NCI-H510A (cell line): ENCODE measurements around the gene BRSK1.

Source experiments
- DNase-seq: peaks from one replicate; lab custom pipeline; 2025; lab: John Stamatoyannopoulos, UW

BRSK1 gene

DNA sequence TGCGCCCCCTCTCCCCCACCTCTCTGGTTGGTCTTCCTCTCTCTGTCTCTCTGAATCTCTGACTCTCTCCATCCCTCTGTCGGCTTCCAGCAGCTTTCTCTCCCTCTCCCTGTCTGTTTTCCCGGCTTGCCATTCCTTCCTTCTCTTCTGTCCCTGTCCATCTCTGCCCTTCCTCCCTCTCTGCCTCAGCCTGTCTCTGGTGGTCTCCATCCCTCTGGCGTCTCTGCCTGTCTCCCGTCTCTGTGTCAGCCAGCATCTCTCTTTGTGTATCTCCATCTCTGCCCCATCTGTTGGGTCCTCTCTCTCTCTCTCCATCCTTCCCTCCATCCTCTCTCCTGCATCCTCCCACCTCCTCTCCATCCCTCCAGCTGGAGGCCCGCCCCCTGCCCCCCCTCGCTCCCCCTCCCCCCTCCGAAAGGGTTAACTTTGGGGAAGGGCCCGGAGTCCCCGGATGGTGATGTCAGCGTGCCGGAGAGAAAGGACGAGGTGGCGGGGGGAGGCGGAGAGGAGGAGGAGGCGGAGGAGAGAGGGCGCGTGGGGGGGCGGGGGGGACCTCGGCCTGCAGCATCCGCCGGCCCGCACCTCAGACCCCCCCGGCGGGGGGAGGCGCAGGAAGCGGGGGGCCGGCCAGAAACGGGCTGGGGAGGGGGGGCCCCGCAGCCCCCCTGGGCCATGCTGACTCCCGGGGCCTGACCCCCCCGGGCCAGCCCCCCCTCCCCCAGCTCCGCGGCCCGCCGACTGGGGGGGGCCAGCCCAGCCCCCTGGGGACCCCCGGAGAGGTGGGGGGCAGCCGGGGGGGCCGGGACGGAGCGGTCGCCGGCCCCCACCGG lies at the start of gene BRSK1:
TSS of gene BRSK1 (plus strand) at position 450 of the 830 bp plus-strand sequence. CDS start 446 bp downstream, outside the sequence.
- peak; percentile 83 for DNase-seq

DNA sequence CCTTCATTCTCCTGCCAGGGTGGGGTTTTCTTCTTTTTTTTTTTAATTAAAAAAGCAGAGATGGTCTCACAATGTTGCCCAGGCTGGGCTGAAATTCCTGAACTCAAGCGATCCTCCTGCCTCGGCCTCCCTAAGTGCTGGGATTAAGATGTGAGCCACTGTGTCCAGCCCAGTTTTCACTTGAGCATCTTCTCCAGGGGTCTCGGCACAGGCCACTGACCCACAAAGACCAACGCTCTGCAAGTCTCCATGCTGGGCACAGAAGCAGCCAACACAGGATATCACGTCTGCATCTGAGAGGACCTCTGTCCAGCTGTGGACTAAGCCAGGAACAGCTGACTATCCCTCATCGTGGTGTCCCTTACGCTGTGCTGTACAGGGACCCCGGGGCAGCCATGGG lies 45.8 kb upstream of the BRSK1 start:
- no peak for DNase-seq

DNA sequence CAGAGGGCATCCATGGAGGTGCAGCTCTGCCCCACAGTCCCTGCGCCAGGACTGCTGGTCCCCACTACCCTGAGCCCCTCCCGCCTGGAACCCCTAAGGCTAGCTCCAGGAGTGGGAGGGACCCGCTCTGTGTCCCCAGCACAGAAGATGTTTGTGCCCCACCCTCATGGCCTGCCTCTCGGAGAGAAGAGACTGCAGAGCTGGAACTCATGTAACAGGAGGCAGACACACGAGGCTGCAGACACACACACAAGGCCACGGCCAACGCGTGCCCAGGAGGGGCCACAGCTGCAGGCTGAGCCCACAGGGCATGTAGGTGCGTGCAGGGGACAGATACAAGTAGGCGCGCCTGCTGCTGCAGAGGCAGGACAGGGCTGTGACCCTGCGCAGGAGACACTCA lies 44.8 kb upstream of the BRSK1 start:
- no peak for DNase-seq

DNA sequence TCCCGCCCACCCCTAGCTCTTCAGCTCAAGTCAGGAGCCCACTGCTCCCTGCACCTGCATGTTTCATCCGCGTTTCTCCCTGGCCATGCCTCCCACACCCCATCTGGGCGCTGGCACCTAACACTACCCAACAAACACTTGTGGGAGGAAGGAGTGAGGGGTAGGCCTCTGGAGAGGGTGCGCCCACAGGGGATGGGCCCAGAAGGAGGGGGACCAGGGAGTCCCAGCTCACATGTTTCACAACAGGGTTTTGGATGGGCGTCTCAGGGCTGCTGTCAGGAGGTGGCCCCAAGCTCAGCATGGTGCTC lies 43.1 kb upstream of the BRSK1 start:
- DNase-seq, result no peak

DNA sequence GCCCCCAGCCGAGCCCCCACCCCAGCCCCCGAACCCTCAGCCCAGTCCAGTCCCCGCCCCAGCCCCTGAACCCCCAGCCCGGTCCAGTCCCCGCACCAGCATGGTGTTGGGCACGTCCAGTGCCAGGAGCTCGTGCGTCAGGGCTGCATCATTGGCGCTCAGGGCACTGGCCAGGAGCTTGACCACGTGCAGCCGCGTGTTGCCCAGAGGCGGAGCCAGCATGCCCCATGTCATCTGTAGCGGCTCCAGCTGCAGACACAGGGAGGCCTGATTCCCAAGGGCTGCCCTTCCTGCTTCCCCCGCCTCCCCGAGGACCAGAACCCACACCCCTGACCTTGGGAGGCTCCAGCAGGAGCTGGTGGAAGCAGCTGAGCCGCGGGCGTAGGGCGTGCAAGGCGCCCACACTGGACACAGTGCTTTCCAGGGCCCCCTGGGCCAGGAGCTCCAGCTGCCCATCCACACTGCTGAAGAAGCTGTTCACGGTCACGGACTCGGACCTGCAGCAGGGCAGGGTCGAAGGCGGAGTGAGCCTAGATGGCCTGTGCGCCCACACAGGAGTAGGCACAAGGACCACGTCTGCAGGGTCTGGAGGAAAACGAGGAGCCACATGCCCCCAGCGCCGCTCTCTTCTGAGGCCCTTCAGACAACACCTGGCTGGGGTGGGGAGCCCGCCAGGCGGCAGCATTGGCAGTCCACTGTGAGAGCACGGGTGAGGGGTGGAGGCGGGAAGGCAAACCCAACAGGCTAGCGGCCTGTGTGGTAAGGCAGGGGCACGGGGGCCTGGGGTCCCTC lies 42.5 kb upstream of the BRSK1 start:
- DNase-seq, result no peak

DNA sequence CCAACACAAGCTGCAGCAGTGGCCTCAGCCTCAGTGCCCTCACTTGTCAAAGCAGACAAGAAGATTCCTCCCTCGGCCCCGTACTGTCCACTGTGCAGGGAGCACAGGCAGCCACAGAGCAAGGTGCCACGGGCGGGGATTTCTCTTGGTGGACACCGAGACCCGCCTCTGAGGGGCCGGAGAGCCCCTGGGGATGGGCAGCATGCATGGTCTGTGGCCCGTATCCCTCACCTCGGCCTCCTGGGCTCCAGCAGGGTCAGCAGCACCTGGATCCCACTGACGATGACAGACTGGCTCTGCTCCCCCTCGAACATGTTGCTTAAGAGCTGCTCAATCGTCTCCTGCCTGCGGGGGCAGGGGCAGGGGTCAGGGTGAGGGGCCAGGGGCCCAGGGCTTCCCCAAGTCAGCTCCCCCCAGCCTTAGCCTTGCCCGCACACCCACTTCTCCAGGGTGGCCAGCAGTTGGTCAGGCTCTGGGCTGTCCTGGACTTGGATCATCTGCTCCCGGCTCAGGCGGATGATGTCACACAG lies 41.8 kb upstream of the BRSK1 start:
- DNase-seq, result no peak

DNA sequence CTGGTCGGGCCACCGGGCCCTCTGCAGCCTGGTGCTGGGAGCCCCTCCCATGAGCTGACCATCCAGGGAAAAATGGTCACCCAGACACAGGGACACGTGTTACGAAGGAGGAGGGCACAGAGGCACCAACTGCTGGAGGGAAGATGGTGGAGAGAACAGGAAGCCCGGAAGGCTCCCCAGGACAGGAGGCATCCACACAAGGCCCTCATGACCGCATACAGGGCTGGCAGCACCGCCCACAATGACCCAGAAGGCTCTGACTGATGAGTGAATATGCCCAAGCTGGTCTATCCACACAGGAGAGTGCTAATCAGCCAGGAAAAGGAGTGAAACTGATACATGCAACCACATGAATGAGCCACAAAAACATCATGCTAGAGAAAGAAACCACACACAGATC lies 41.3 kb upstream of the BRSK1 start:
- no peak for DNase-seq

DNA sequence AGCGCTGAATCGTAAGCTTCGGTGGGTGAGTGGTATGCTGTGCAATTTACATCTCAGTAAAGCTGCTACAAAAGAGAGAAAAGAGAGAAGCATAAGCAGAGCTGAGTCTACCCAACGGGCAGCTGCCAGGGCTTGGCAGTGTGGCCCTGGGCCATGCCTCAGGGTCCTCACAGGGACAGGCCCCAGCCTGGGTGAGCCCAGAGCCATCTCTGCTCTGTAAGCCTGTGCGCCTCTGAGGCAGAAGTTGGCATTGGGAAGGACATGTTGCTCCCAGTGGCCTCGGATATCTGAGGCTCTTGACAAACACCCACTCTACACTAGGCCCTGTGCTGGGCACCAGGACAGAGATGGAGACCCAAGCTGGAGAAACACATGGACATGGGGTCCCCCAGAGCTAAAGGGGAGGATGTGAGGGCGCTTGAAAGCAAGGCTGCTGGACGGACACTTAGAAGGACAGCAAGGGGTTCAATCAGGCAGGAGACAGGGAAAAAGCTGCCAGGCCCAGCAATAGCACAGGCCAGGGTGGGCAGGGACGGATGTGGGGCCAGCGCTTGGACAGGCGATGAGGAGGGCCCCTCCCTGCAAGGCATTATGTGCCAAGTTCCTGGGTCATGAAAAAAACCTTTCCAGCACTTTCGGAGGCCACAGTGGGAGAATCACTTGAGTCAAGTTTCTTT lies 39.7 kb upstream of the BRSK1 start:
- no peak for DNase-seq

DNA sequence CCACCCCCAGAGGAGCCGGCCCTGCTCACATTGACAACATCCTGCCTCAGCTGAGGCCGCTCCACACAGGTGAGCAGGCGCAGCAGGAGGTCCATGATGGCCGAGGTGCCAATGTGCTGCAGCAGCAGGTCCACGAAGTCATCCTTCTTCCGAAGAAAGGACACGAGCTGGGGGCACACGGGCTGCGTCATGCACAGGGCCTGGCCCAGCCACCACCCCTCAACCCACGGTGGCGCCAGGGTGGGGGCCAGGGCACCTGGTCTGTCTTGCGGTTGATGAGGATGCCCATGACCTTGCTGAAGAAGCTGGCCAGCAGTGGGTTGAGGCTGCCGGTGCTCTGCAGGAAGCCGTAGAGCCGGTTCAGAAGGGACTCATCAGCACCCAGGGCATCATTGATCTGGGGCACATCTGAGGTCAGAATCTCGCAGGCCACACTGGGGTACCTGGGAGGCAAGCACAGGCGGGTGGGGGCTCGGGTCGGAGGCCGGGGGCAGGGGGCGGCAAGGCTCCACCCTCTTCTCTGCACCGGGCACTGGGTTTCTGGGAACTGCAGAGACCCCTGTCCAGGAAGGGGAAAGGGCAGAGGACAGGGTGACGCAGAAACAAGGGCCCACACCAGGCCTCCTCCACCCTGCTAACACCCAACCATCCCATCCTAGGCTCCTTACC lies 38.4 kb upstream of the BRSK1 start:
- no peak for DNase-seq

DNA sequence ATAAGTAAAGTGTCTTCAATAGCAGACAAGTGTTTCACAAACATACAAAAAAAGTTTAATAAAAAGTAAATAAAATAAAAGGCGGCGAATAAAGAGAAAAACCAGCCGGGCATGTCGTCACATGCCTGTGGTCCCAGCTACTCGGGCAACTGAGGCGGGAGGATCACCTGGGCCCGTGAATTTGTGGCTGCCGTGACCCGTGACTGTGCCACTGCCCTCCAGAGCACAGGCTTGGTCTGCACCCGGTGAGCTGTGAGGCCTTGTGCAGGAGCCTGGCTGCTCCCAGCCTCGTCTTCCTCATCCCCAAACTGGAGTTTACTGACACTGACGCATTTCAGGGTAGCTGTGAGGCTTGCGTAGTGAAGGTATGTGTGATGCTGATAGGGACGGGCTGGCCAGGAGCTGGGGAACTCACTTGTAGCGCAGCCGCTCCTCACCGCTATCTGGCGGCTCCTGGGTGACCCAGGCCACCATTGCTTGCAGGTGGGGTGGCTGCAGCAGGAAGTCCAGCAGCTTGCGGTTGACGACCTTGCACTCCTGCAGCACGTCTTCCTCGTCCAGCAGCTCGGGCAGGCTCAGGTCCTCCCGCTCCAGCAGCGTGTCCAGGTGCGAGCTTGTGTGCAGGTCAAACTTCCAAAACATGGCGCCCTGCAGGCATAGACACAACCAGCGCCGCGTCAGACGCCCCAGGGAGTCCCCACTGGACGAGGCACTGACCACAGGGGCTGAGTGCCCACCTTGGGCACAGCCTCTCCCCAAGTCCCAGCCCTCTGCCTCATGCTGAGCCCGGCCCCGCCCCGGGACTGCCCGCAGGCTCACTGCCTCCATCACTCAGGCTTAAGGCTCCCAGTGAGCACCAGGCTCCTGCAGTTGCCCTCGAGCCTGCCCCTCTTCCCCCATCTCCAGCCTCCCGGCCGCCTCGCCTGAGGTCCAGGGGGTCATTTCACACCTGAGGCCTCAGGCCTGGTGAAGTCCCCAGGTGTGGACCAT lies 37.0 kb upstream of the BRSK1 start:
- DNase-seq, result no peak

DNA sequence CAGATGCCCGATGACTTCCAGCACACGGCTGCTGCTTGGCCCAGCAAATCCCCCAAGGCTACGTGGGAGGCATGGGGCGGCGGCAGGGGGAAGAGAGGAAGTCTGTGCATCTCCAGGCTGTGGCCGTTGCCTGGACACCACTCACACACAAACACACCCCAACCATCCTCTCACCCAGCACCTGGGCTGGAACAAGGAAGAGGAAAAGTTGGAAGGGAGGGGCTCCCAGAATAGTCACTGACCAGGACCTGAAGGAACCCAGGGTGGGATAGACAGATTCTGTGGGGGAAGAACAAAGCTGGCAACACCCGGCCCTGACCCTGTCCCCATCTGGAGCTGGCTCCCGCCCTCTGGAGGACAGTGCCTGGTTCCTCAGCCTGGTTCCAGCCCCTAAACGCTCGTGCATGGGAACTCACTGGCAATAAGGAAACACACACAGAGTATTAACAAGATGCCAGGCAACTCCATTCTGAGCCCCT lies 36.1 kb upstream of the BRSK1 start:
- DNase-seq, result no peak

DNA sequence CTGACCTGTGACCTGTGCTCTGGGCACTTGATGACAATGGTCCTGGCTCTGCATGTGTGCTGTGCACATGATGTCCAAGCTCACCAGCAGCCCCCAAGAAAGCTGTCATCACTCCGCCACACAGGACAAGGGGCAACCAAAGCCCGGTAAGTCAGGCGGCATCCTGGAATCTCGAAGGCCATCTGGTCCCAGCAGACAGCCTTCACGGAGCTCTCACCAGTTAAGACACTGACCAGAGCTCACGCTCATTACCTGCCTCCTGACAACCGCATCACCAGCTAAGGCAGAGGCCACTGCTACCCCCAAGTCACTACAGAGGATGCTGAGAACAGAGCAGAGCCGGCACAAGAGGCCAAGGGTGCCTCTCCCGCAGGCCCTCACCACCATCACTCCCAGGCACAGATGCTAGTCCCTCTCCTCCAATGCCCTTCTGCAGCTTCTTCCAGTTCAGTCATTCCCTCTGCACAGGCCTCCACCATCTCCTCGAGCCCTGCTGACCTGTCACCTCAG lies 35.6 kb upstream of the BRSK1 start:
- DNase-seq, result no peak

DNA sequence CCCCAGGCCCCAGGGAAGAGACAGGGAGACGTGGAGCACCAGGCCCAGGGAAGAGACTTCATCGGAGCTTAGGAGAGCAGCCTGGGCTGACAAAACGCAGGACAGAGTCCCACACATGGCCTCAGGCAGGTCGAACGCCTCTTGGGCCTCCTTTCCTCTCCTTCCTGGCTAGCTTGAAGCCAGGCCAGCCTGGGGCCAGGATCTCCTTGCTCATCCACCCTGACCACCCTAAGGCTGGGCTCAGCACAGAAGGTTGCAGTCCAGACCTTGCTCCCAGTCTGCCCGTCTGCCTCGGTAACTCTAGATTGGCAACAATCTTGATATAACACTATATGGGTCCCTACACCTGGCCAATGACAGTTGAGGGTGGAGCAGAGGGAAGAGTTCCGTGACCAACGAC lies 35.1 kb upstream of the BRSK1 start:
- DNase-seq, result no peak

DNA sequence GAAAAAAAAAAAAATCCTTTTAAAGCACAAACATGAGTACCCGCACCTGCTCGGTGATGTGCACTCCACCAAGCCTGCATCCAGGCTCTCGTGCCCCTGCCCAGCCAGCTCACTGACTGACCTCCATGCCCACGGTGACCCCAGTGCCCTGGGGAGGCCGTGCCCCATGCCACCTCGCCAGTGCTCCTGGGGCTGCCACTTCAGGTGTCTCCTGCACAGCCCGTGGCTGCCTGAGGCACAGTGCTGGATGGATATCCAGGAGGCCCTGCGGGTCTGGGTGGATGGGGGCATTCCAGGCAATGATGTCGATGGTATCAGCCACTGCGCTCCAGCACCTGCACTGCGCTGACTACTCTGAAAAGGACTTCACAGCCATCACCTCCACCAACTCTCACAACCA lies 34.0 kb upstream of the BRSK1 start:
- no peak for DNase-seq

DNA sequence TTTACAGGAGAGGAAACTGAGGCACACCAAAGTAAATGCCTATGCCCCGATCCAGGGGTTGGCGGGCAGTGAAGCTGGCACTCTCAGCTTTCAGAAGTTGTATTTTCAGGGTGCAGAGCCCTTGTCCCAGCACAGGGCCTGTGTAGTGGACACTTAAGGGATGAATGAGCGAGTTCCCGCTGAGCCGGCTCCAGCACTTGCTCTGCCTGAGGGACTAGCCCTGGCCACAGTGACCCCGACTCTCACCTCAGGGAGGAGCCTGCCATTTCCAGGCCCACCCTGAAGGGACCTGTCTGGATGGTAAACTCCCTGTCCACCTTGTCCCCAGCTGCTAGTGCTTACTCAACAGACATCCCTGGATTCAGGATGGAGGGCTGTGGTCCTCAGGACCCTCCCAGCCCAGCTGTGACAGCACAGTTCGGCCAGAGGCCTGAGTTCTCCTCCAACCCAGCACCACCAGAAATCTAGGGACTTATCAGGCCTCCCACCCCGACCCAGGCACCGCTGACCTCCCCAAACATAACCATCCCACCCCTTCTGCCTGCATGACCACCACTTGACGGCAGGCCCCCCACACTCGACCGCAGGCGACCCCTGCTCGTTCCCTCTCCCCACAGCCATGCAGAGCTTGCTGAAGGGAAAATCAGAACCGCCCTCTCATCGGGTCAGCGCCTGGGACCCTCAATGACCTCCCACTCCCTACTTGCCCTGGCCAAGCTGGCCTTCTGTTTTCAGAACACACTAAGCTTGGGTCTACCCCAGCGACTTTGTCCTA lies 33.3 kb upstream of the BRSK1 start:
- DNase-seq, result no peak

DNA sequence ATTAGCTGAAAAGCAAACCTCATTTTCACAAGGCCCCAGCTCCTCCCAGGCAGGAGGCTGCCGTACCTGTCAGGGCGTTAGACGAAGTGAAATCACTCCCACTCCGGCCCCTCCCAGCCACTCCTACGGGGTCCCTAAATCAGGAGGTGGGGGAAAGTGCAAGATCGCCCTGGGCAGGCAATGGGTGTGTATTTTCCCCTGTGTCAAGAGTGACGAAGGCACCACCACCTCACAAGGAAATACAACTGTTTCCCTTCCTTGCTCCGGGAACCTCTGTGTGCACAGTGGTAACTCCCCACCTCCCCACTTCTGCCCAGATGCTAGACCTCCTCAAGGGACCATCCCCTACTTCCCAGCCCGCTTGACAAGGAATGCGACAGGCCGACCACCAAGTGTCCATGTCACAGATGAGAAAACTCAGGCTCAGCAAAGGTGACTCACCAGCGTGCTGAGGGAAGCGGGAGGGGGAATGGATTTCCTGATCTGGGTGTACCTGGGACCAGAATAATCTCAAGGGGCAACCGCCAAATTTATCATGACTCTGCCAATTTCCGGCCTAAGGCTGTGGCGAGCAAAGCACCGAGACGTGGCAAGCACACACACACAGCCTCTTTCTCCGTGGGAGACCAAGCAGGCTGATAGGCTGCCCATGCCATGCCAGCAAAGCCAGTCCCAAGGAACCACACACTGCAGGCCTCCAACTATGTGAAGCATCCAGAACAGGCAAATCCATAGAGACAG lies 32.3 kb upstream of the BRSK1 start:
- DNase-seq, result no peak

DNA sequence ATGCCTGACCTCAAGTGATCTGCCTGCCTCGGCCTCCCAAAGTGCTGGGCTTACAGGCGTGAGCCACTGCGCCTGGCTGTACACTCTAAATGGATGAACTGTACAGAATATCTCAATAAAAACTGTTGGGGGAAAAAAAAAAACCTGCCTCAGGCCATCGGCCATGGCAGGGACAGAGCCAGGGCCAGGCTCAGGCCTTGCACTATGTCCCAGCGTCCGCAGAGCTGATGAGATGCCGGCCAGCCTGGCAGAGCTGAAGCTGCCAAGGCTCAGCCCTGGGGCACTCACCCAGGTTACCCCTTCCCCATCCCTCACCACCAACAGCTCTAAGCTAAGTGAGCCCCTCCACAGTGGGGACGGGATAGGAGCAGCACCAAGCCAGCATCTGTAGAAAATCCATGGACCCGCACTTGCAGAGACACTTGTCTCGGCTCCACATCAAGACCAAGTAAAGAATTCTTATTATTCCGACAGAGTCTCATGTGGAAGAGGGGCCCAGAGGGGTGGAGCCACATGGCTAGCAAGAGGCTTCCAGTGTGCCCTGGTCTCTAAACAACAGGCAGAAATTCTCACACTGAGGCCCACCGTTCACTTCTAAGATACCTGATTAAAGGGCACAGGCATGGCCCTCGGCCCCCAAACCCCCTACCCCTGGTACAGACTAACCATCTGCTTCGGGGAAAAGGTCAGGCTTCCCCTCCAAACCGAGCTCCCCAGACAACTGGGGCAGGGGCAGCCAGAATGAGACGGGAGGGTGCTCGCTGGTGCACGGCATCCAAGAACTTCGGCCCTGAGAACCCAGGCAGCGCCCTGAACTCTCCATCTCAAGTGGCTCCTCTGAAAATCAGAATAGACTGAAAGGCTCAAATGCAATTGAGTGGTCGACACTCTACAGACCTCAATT lies 30.8 kb upstream of the BRSK1 start:
- no peak for DNase-seq
